DMS 273 (cell line): ENCODE results near the gene CNEP1R1.
A peak's percentile ranks its signal among the peaks of the same experiment; 100 is the strongest.

Experiments
- DNase-seq: peaks from one replicate; lab custom pipeline; 2025; ENCODE audit not compliant: unreplicated experiment; lab: John Stamatoyannopoulos, UW

CNEP1R1 gene

DNA sequence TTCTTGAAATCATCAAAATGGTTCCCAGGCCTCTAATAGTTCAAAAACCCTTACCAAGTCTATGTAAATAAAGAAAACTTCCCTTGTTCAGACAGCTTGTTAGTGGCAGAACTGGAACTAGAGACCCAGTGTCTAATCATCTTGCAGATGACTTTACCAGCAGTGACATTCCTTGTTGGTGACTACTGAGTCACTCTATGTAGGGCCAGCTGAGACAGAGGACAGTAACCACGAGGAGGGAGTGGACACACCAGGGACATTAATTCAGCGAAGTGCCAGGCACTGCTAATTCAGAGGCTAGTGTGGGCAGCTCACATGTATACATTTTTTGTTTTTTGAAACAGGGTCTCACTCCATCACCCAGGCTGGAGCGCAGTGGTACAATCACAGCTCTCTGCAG is 34.6 kb downstream of the CNEP1R1 start:
- no peak for DNase-seq

DNA sequence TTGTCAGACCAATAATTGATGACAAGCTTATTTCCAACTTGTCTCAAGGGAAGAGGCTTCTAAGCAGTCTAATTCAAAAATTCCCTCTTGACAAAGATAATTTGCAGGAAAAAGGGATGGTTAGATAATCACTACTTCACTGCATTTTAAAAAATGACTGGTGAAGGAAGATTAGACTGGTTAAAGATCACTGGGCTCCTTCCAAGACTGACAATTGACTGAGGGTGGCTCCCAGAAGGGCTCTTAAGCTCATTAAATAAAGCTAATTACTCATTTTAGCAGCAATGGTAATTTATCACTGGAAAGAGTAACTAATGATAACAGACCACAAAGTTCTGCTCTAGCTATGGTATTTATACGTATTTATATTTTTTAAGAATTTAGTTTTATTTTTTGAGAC is 36.3 kb downstream of the CNEP1R1 start:
- DNase-seq = no peak

DNA sequence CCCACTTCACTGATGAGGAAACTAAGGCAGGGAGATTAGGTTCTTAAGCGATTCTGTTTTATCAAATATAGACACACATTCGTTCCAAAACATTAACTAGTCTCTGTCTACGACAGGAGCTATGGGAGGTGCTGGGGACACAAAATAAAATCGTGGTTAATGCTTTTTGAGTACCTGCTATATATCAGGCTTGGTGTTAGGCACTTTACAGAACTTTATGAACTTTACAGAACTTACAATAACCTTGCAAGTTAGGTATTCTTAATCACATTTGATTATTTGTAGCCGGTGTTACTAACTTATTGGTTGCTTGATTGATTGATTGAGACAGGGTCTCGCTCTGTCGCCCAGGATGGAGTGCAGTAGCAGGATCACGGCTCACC is 40.2 kb downstream of the CNEP1R1 start:
- DNase-seq = peak; percentile 28

DNA sequence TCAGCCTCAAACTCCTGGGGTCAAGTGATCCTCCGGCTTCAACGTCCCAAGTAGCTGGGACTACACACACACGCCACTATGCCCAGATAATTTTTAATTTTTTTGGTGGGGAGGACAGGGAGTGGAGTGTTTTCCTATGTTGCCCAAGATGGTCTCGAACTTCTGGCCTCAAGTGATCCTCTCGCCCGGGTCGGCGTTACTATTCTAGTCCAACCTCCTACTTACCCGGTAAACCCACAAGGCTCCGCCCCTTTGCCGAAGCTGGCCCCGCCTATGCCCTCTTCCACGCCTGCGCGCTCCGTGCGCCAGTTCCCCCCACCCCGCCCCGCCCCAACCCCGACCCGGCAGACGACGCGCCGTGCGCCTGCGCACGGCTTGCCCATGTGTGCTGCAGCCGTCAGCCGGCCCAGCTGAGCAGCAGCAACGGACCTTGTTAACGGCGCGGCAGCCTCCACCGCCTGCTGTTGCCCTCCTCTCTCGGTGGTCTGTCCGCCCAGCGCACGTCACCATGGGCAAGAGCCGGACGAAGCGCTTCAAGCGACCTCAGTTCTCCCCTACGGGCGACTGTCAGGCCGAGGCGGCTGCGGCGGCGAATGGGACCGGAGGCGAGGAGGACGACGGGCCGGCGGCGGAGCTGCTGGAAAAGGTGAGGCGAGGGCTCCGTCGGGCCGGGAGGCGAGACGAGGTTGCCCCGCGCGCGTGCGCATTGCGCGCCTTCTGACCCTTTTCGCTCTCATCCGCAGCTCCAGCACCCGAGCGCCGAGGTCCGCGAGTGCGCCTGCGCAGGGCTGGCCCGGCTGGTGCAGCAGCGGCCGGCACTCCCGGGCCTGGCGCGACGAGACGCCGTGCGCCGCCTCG is 40.8 kb downstream of the CNEP1R1 start, which contains the start of gene HEATR3:
TSS of gene HEATR3 (plus strand) at position 347 of the 858 bp plus-strand sequence. CDS start at position 509, 162 bp downstream.
- peak; percentile 97 for DNase-seq

DNA sequence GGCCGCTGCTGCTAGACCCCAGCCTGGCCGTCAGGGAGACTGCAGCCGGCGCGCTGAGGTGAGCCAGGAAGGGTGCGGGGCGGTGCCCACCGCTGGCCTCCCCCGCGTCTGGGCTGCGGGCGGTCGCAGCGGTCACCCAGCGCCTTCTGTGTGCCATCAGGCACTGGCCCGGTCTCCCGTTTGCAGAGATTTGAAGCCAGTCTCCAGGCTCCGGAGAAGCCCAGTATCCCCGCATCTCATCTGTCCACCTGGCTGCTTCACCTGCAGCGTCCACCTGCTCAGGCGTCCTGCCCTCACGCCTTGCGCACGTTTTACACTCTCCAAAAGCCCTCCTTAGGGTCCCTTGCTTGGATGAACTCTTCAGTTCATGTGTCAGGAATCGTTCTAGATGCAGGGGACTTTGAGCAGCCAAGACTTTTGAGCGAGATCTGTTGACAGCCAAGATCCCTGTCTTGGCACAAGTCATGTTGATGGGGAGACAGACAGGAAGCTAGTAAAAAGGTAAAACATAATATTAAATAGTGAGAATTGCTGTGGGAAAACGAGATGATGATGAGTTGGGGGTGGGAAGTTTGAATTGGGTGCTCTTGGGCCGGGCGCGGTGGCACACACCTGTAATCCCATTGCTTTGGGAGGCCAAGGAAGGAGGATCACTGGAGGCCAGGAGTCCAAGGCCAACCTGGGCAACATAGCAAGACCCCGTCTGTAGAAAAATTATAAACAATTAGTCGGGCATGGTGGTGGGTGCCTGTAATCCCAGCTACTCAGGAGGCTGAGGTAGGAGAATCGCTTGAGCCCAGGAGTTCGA is 41.7 kb downstream of the CNEP1R1 start:
- no peak for DNase-seq

DNA sequence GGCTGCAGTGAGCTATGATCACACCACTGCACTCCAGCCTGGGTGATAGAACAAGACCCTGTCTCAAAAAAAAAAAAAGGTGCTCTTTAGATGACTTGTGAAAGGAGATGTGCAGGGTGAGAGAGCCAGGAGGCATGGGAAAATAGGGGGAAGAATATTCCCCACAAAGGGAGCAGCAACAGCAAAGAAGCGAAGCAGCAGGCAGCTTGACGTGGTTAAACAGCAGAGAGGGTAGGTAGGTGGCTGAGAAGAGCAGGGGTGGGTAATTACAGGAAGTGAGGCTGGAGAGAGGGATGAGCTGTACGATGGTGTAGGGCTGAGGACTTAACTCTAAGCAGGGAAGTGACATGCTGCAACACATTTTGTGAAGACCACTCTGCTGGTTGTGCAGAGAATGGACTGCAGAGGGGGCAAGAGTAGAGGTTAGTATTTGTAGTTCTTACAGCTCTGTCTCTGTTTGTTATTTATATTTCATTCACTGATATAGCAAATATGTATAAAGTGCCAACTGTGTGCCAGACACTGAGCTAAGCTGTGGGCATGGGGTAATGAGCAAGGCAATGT is 42.3 kb downstream of the CNEP1R1 start:
- DNase-seq = peak; percentile 63

DNA sequence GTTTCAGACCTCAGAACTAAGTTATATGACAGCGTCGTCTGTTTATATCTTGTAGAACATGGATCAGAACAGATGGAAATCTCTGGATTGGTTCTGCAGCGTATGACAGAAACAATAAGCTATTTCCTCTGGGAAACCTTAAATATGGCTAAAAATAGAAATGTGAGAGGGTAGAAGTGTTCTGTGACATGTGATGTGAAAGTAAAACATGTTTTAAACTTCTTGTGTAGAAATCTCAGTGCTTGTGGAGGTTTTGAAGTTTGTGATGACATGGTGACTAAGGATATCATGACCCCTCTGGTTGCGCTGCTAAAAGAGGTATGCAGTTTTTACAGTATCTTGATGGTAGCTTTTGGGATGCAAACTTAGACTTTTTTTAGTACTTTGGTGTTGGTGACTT is 43.5 kb downstream of the CNEP1R1 start:
- DNase-seq = no peak

DNA sequence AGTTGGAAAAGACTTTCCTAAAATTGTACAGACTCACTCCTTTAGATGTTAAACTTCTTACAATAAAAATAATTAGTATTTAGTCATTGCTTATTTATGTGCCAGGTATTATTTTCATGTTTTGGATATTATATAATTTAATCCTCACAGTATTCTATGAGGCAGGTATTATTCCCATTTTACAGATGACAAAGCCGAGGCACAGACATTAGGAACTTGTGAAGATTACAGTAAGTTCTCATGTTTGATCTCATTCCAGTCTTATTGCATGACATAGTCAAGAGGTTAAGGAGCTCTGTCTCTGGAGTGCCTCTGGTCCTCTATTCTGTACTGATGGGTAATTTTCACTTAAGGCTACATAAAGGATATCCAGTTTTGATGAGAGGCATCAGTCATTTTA is 44.0 kb downstream of the CNEP1R1 start:
- no peak for DNase-seq

DNA sequence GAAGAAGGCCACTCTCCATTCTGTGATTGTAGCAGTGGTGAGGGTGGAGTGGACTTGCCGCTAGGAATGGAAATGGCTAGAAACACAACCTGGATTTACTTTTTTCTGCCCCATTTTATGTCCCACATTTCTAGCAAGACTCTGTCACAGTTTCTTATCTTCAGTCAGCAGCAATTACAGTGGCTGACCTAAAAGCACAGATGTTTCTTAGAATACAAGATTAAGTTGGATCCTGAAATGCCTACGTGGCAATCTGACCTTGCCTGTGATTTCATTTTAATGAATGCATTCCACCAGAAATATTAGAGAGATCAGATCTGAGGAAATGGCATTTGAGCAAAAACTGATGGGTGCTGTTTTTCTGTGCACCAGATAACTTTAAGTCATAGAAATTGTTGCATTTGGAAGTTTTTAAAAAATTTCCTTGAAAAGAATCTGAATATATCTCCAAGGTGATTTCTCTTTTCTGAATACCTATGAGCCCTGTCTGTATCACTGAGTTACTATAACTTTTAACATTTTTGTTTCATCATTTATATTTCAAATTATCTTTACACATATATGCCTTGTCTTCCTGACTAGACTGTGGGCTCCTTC is 46.1 kb downstream of the CNEP1R1 start:
- DNase-seq = peak; percentile 9

DNA sequence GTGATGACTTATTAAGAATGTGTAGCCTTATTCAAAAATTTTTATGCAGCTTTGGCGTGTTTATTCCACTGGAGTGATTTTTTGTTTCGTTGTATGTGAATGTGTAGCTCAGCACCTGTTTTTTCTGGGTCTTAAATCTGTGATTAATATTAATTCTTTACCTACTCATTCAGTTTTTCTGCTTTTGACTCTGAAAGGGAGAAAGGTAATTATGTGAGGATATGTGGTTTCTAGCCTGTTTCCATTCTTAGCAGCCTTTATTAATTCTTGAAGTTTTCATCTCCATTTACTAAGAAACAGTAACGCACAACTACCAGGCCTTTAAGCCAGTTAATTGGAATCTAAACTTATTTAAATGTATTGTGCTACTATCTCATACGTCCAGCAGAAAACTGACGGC is 47.7 kb downstream of the CNEP1R1 start:
- no peak for DNase-seq

DNA sequence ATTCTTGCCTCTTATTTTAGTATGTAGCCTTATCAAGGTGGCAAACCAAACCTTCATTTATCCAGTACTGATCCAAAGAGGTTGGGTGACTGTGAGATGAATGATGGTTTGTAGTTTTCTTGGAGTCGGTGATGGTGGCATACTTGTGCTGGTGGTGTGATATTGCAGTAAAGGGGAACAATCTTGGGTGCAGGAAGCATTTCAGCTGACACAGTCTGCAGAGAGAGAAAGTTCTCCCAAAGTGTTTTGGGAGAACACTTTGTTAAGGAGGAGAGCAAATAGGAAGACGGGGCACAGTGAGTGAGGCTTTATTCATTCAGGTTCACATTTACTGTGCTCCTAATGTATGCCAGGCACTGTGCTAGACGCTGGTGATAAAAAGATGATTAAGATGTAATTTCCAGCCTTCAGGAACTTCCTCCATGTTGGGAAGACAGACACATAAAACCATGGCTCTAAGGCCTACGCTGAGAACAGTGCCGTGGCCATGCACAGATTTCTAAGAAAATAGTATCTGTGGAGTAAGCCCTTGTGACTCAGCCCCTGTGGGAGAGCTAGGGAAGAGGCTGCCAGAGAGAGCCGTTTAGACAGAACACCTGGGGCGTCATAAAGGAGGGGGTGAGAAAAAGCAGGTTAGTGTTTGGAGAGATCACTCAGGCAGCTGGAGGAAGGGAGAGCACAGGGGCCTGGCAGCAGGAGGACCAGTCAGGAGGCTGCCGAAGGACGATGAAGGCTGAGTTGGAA is 54.5 kb downstream of the CNEP1R1 start:
- no peak for DNase-seq

DNA sequence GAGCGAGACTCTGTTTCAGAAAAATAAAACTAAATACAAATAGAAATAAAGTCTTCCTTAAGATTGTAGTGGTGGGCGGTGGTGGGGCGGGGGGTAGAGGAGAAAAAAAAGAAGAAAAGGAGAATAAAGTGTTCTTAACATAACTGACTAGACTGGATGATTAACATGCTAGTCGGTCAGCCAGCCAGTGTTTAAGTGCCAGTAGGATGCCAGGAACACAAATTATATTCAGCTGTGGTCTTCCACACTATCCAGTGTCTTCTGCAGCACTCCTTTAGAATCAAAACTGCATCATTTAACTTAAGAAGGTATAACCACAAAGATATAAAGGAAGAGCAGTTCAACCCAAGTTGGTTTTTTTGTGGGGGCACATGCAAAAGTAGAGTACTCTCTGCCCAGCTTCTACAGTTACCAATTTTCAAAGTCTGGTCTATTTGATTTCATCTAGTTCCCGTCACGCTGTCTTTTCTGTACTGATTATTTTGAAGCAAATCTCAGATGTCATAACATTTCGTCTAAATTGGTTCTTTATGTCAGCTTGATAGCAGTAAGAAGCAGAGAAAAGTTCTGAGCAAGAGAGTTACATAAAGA is 56.5 kb downstream of the CNEP1R1 start:
- DNase-seq = no peak

DNA sequence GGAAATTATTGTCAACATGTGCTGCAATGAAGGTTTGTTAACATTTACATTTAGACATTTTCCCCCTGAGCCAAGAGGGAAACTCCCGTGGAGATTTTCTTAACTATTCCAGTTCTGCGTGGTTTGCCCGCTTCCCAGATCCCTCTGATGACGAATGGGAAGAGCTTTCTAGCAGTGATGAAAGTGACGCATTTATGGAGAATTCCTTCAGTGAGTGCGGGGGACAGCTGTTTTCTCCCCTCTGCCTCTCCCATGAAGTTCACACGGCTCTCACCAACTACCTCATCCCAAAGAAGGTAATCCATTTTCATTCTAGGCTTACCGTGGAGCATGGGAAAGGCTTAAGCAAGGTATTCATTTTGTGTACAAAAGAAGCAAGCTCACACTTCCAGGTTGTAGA is 59.0 kb downstream of the CNEP1R1 start:
- no peak for DNase-seq

DNA sequence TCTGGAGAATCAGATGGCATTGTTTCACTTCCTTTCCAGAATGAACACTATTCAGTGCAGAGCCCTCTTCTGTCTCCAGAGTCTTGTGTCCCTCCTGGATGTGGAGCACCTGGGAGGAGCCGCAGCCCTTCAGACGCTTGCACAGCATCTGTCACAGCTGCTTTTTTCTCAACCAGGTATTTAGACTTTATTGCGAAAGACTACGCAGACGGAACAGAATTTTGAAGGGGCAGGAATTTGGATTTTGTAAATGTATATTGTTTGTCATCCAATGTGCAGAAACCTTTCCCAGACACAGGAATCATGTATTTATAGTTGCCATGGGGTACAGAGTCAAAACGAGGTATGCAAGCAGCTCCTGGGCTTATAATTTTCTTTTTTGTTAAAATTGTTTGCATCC is 61.2 kb downstream of the CNEP1R1 start:
- no peak for DNase-seq
